COR-L47 (cell line): Measurements from ENCODE around the gene METAP1.
"Not testable (repeated sequence)": the region's sequence is repeated elsewhere in the genome, so short reads cannot be mapped to it uniquely, and the experiment has no call there.

Experiments used
- DNase-seq: peaks from one replicate; lab custom pipeline; 2025; lab: John Stamatoyannopoulos, UW

METAP1 gene

GRCh38 chr4:99099814-99100213 is 104.3 kb downstream of the METAP1 start:
- DNase-seq: not testable (repeated sequence)

- no peak for DNase-seq
Observed at GRCh38 chr4:99100876-99101275, 105.4 kb downstream of the METAP1 start.

- no peak for DNase-seq
Observed at GRCh38 chr4:99102634-99103033, 107.1 kb downstream of the METAP1 start.

- DNase-seq: no peak
Observed at GRCh38 chr4:99103166-99103565, 107.6 kb downstream of the METAP1 start.

- DNase-seq: no peak
Observed at GRCh38 chr4:99104153-99104552, 108.6 kb downstream of the METAP1 start.

- not testable (repeated sequence) for DNase-seq
Observed at GRCh38 chr4:99109286-99109685, 113.8 kb downstream of the METAP1 start.
